ENCODE measurements around the gene CTSV. TPM values are rescaled to one million over a fixed set of nuclear protein-coding genes. Genes with fewer than 3 reads are reported as not detected.
"Not testable (repeated sequence)": the region's sequence is repeated elsewhere in the genome, so short reads cannot be mapped to it uniquely, and the experiment has no call there.

The CTSV gene
- total RNA-seq, 1 experiment from 2014 or later: 6.5 TPM

- Histone ChIP-seq H3K9ac (ENCODE audit: low read length) (no peak overlapping the region), H3K36me3 (ENCODE audit: insufficient read depth, low read length) (no peaks in the 10 kb centered on the region), H3K4me3 (ENCODE audit: low read length) (no peak overlapping the region), H3K4me2 (ENCODE audit: low read depth, low read length, poor library complexity, severe bottlenecking) (no peak overlapping the region), H4K20me1 (ENCODE audit: insufficient read depth, low read depth, low read length) (no peaks in the 10 kb centered on the region), H2AFZ (ENCODE audit: low read length) (no peak overlapping the region), H3K79me2 (ENCODE audit: low read length) (no peaks in the 10 kb centered on the region), H3K9me2 (replicated peaks; ENCODE audit: insufficient read depth, low read length) (no peaks in the 10 kb centered on the region), H3K27me3 (ENCODE audit: low read length) (no peaks in the 10 kb centered on the region), H3K27ac (ENCODE audit: low read length) (no peak overlapping the region), H3K4me1 (ENCODE audit: low read length) (no peaks in the 10 kb centered on the region), H3K9me3 (ENCODE audit: low read length) (no peaks in the 10 kb centered on the region)
- no peak for DNase-seq
Measured at GRCh38 chr9:97075289-97075985, 36.5 kb upstream of the CTSV start.

- no peak overlapping the region for H3K4me2 ChIP-seq (ENCODE audit: low read depth, low read length, poor library complexity, severe bottlenecking)
- no peaks in the 10 kb centered on the region for H3K9me3 ChIP-seq (ENCODE audit: low read length)
- no peaks in the 10 kb centered on the region for H3K36me3 ChIP-seq (ENCODE audit: insufficient read depth, low read length)
- H3K9ac ChIP-seq (ENCODE audit: low read length): no peak overlapping the region
- no peak overlapping the region for H3K27ac ChIP-seq (ENCODE audit: low read length)
- no peak overlapping the region for H3K4me3 ChIP-seq (ENCODE audit: low read length)
- no peaks in the 10 kb centered on the region for H3K79me2 ChIP-seq (ENCODE audit: low read length)
- H3K27me3 ChIP-seq (ENCODE audit: low read length): no peaks in the 10 kb centered on the region
- no peaks in the 10 kb centered on the region for H3K4me1 ChIP-seq (ENCODE audit: low read length)
- no peaks in the 10 kb centered on the region for H3K9me2 ChIP-seq (replicated peaks; ENCODE audit: insufficient read depth, low read length)
- DNase-seq: no peak
- H4K20me1 ChIP-seq (ENCODE audit: insufficient read depth, low read depth, low read length): no peaks in the 10 kb centered on the region
- no peak overlapping the region for H2AFZ ChIP-seq (ENCODE audit: low read length)
Measured at GRCh38 chr9:97073506-97073905, 34.6 kb upstream of the CTSV start.

DNA sequence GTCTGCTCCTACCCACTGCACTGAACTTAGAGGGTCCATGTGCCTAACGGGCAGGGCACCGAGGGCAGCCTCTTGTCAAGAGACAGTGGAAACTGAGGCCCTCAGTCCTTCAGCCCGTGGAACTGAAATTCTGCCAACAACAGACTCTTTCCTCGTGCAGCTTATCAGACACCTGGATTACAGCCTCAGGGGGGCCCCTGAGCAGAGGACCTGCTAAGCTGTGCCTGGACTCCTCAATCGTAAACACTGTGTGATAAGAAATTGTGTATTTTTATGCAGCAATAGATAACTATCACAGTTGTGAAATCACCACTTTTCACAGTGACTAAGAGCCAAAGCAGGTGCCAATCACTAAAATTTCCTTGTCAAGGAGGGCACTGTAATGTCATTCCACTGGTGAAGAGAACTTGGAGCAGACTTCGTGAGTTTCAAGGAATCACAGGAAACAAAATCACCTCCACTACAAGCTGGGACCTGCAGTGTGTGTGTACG lies 33.4 kb upstream of the CTSV start:
- Histone ChIP-seq H3K27ac (ENCODE audit: low read length) (no peak overlapping the region), H3K9me2 (replicated peaks; ENCODE audit: insufficient read depth, low read length) (no peaks in the 10 kb centered on the region), H3K4me3 (ENCODE audit: low read length) (no peak overlapping the region), H4K20me1 (ENCODE audit: insufficient read depth, low read depth, low read length) (no peaks in the 10 kb centered on the region), H3K4me2 (ENCODE audit: low read depth, low read length, poor library complexity, severe bottlenecking) (no peak overlapping the region), H3K27me3 (ENCODE audit: low read length) (no peaks in the 10 kb centered on the region), H3K9ac (ENCODE audit: low read length) (no peak overlapping the region), H3K79me2 (ENCODE audit: low read length) (no peaks in the 10 kb centered on the region), H3K36me3 (ENCODE audit: insufficient read depth, low read length) (no peaks in the 10 kb centered on the region), H3K4me1 (ENCODE audit: low read length) (no peaks in the 10 kb centered on the region), H3K9me3 (ENCODE audit: low read length) (no peaks in the 10 kb centered on the region), H2AFZ (ENCODE audit: low read length) (no peak overlapping the region)
- DNase-seq: no peak

- not testable (repeated sequence) for H3K9me3 ChIP-seq (ENCODE audit: low read length); H3K4me1 ChIP-seq (ENCODE audit: low read length); DNase-seq; H3K9ac ChIP-seq (ENCODE audit: low read length); H3K27ac ChIP-seq (ENCODE audit: low read length); H2AFZ ChIP-seq (ENCODE audit: low read length); H3K27me3 ChIP-seq (ENCODE audit: low read length); H3K4me2 ChIP-seq (ENCODE audit: low read depth, low read length, poor library complexity, severe bottlenecking); H3K4me3 ChIP-seq (ENCODE audit: low read length); H4K20me1 ChIP-seq (ENCODE audit: insufficient read depth, low read depth, low read length); H3K36me3 ChIP-seq (ENCODE audit: insufficient read depth, low read length); H3K79me2 ChIP-seq (ENCODE audit: low read length); H3K9me2 ChIP-seq (replicated peaks; ENCODE audit: insufficient read depth, low read length)
Measured at GRCh38 chr9:97070325-97070724, 31.4 kb upstream of the CTSV start.

GRCh38 chr9:97067490-97067889 lies 28.5 kb upstream of the CTSV start:
- Histone ChIP-seq H4K20me1 (ENCODE audit: insufficient read depth, low read depth, low read length) (no peaks in the 10 kb centered on the region), H3K9ac (ENCODE audit: low read length) (no peak overlapping the region), H3K9me3 (ENCODE audit: low read length) (no peaks in the 10 kb centered on the region), H3K79me2 (ENCODE audit: low read length) (no peaks in the 10 kb centered on the region), H2AFZ (ENCODE audit: low read length) (no peak overlapping the region), H3K4me1 (ENCODE audit: low read length) (no peaks in the 10 kb centered on the region), H3K4me2 (ENCODE audit: low read depth, low read length, poor library complexity, severe bottlenecking) (no peak overlapping the region), H3K27ac (ENCODE audit: low read length) (no peak overlapping the region), H3K9me2 (replicated peaks; ENCODE audit: insufficient read depth, low read length) (no peaks in the 10 kb centered on the region), H3K4me3 (ENCODE audit: low read length) (no peak overlapping the region), H3K27me3 (ENCODE audit: low read length) (no peaks in the 10 kb centered on the region), H3K36me3 (ENCODE audit: insufficient read depth, low read length) (no peaks in the 10 kb centered on the region)
- DNase-seq: no peak

- Histone ChIP-seq H3K9me2 (replicated peaks; ENCODE audit: insufficient read depth, low read length) (no peaks in the 10 kb centered on the region), H3K9me3 (ENCODE audit: low read length) (no peaks in the 10 kb centered on the region), H3K36me3 (ENCODE audit: insufficient read depth, low read length) (no peaks in the 10 kb centered on the region), H3K9ac (ENCODE audit: low read length) (no peak overlapping the region), H3K79me2 (ENCODE audit: low read length) (no peaks in the 10 kb centered on the region), H4K20me1 (ENCODE audit: insufficient read depth, low read depth, low read length) (no peaks in the 10 kb centered on the region), H3K4me1 (ENCODE audit: low read length) (no peaks in the 10 kb centered on the region), H3K4me2 (ENCODE audit: low read depth, low read length, poor library complexity, severe bottlenecking) (no peak overlapping the region), H3K27me3 (ENCODE audit: low read length) (no peaks in the 10 kb centered on the region), H3K4me3 (ENCODE audit: low read length) (no peak overlapping the region), H3K27ac (ENCODE audit: low read length) (no peak overlapping the region), H2AFZ (ENCODE audit: low read length) (no peak overlapping the region)
- DNase-seq: no peak
Measured at GRCh38 chr9:97064176-97064575, 25.2 kb upstream of the CTSV start.

GRCh38 chr9:97060796-97061195 lies 21.9 kb upstream of the CTSV start:
- H3K9me2 ChIP-seq (replicated peaks; ENCODE audit: insufficient read depth, low read length): no peaks in the 10 kb centered on the region
- H3K36me3 ChIP-seq (ENCODE audit: insufficient read depth, low read length): no peaks in the 10 kb centered on the region
- no peak for DNase-seq
- no peaks in the 10 kb centered on the region for H3K79me2 ChIP-seq (ENCODE audit: low read length)
- H3K4me1 ChIP-seq (ENCODE audit: low read length): no peaks in the 10 kb centered on the region
- no peaks in the 10 kb centered on the region for H3K27me3 ChIP-seq (ENCODE audit: low read length)
- H2AFZ ChIP-seq (ENCODE audit: low read length): no peak overlapping the region
- H3K9ac ChIP-seq (ENCODE audit: low read length): no peak overlapping the region
- H3K4me2 ChIP-seq (ENCODE audit: low read depth, low read length, poor library complexity, severe bottlenecking): no peak overlapping the region
- H3K4me3 ChIP-seq (ENCODE audit: low read length): no peak overlapping the region
- no peaks in the 10 kb centered on the region for H4K20me1 ChIP-seq (ENCODE audit: insufficient read depth, low read depth, low read length)
- no peaks in the 10 kb centered on the region for H3K9me3 ChIP-seq (ENCODE audit: low read length)
- no peak overlapping the region for H3K27ac ChIP-seq (ENCODE audit: low read length)

GRCh38 chr9:97059626-97060025 lies 20.7 kb upstream of the CTSV start:
- Histone ChIP-seq H3K27me3 (ENCODE audit: low read length) (no peaks in the 10 kb centered on the region), H3K4me3 (ENCODE audit: low read length) (no peak overlapping the region), H3K4me1 (ENCODE audit: low read length) (no peaks in the 10 kb centered on the region), H3K9me3 (ENCODE audit: low read length) (no peaks in the 10 kb centered on the region), H3K79me2 (ENCODE audit: low read length) (no peaks in the 10 kb centered on the region), H2AFZ (ENCODE audit: low read length) (no peak overlapping the region), H4K20me1 (ENCODE audit: insufficient read depth, low read depth, low read length) (no peaks in the 10 kb centered on the region), H3K36me3 (ENCODE audit: insufficient read depth, low read length) (no peaks in the 10 kb centered on the region), H3K9me2 (replicated peaks; ENCODE audit: insufficient read depth, low read length) (no peaks in the 10 kb centered on the region), H3K9ac (ENCODE audit: low read length) (no peak overlapping the region), H3K4me2 (ENCODE audit: low read depth, low read length, poor library complexity, severe bottlenecking) (no peak overlapping the region), H3K27ac (ENCODE audit: low read length) (no peak overlapping the region)
- DNase-seq: no peak

Data from Karpas-422 (cell line).